Liver (tissue), 9 donors: ENCODE results near the gene RAD51B. TPM values are rescaled to one million over a fixed set of nuclear protein-coding genes. Genes with fewer than 3 reads are reported as not detected.

Experiments used
- DNase-seq: peaks from one replicate; pipeline ENCODE4 v3.0.0-alpha.2; 2017; ENCODE audit warnings: low spot score
- H3K27ac ChIP-seq, 2 donors: one replicate each; pipeline ENCODE4 v1.7.0; 2013; ENCODE audit warnings: inconsistent platforms in 2 of 2, low read length in 2 of 2, control low read depth in 1 of 2, low read depth in 1 of 2, mild to moderate bottlenecking in 1 of 2
- H3K27me3 ChIP-seq, 4 donors: one replicate each; pipeline versions ENCODE4 v1.6.1 to v1.7.0; 2013; ENCODE audit warnings: low read length in 3 of 4, inconsistent platforms in 1 of 4, mild to moderate bottlenecking in 1 of 4, moderate library complexity in 1 of 4; ENCODE audit not compliant: control insufficient read depth in 4 of 4, insufficient read depth in 4 of 4
- H3K36me3 ChIP-seq, 4 donors: one replicate each; pipeline versions ENCODE4 v1.6.1 to v1.7.0; 2013; ENCODE audit warnings: low read length in 3 of 4, mild to moderate bottlenecking in 3 of 4, low read depth in 1 of 4, moderate library complexity in 1 of 4; ENCODE audit not compliant: control insufficient read depth in 4 of 4, insufficient read depth in 3 of 4
- H3K4me1 ChIP-seq, 4 donors: one replicate each; pipeline versions ENCODE4 v1.6.1 to v1.7.0; 2013; ENCODE audit warnings: low read length in 3 of 4, mild to moderate bottlenecking in 3 of 4, moderate library complexity in 1 of 4; ENCODE audit not compliant: control insufficient read depth in 4 of 4, insufficient read depth in 4 of 4
- H3K4me3 ChIP-seq, 3 donors: one replicate each; pipeline versions ENCODE4 v1.6.1 to v1.7.0; 2013; ENCODE audit warnings: low read length in 3 of 3, control low read depth in 1 of 3, low read depth in 1 of 3, mild to moderate bottlenecking in 1 of 3
- H3K9ac ChIP-seq, 2 donors: one replicate each; pipeline ENCODE4 v1.7.0; 2013; ENCODE audit warnings: low read length in 2 of 2, mild to moderate bottlenecking in 2 of 2, moderate library complexity in 2 of 2, control low read depth in 1 of 2, low read depth in 1 of 2
- H3K9me3 ChIP-seq, 4 donors: one replicate each; pipeline versions ENCODE4 v1.6.1 to v1.7.0; 2013; ENCODE audit warnings: low read length in 3 of 4; ENCODE audit not compliant: control insufficient read depth in 4 of 4
- CTCF ChIP-seq: fragments of 150-350 bp; IDR thresholded peaks from 2 replicates; pipeline ENCODE4 v1.5.1; 2017; ENCODE audit warnings: improper control_type of control experiment, low read depth, low read length; ENCODE audit not compliant: missing input control
- EGR1 ChIP-seq, 2 donors: IDR thresholded peaks; 2 replicates each; pipeline ENCODE4 v1.6.1; 2016 to 2018; ENCODE audit warnings: antibody characterized with exemption in 2 of 2, low read depth in 2 of 2
- FOXA1 ChIP-seq: IDR thresholded peaks from 2 replicates; pipeline ENCODE4 v1.6.1; 2016; ENCODE audit warnings: antibody characterized with exemption
- FOXA2 ChIP-seq: IDR thresholded peaks from 2 replicates; pipeline ENCODE4 v1.6.1; 2016; ENCODE audit warnings: antibody characterized with exemption
- GABPA ChIP-seq, 2 donors: IDR thresholded peaks in 1 of 2; conservative IDR thresholded peaks in 1 of 2; 2 replicates each; pipeline ENCODE4 v1.6.1; 2016; ENCODE audit warnings: antibody characterized with exemption in 2 of 2, mild to moderate bottlenecking in 1 of 2, moderate library complexity in 1 of 2
- HNF4A ChIP-seq, 2 donors: conservative IDR thresholded peaks; 2 replicates each; pipeline ENCODE4 v1.6.1; 2016; ENCODE audit warnings: antibody characterized with exemption in 2 of 2, mild to moderate bottlenecking in 2 of 2
- HNF4G ChIP-seq: IDR thresholded peaks from 2 replicates; pipeline ENCODE4 v1.6.1; 2016; ENCODE audit warnings: antibody characterized with exemption
- JUND ChIP-seq, 2 donors: IDR thresholded peaks; 2 replicates each; pipeline ENCODE4 v1.6.1; 2016; ENCODE audit warnings: antibody characterized with exemption in 2 of 2
- NR2F2 ChIP-seq: IDR thresholded peaks from 2 replicates; pipeline ENCODE4 v1.6.1; 2016; ENCODE audit warnings: antibody characterized with exemption
- RAD21 ChIP-seq, 2 donors: IDR thresholded peaks; 2 replicates each; pipeline ENCODE4 v1.6.1; 2016; ENCODE audit warnings: antibody characterized with exemption in 2 of 2, mild to moderate bottlenecking in 2 of 2
- REST ChIP-seq: IDR thresholded peaks from 2 replicates; pipeline ENCODE4 v1.6.1; 2016; ENCODE audit warnings: antibody characterized with exemption, mild to moderate bottlenecking
- RXRA ChIP-seq, 2 donors: IDR thresholded peaks; 2 replicates each; pipeline ENCODE4 v1.6.1; 2017 to 2018; ENCODE audit warnings: antibody characterized with exemption in 2 of 2, mild to moderate bottlenecking in 1 of 2
- SP1 ChIP-seq: IDR thresholded peaks from 2 replicates; pipeline ENCODE4 v1.6.1; 2018; ENCODE audit warnings: antibody characterized with exemption, mild to moderate bottlenecking
- TAF1 ChIP-seq: conservative IDR thresholded peaks from 2 replicates; pipeline ENCODE4 v1.6.1; 2016; ENCODE audit warnings: antibody characterized with exemption, mild to moderate bottlenecking
- YY1 ChIP-seq: IDR thresholded peaks from 2 replicates; pipeline ENCODE4 v1.6.1; 2016; ENCODE audit warnings: antibody characterized with exemption, mild to moderate bottlenecking
- ZBTB33 ChIP-seq: IDR thresholded peaks from 2 replicates; pipeline ENCODE4 v1.6.1; 2016; ENCODE audit warnings: antibody characterized with exemption
- WGBS: extraction: QIAGEN DNeasy Blood & Tissue Kit; methylation state at CpG from one replicate; pipeline ENCODE4 v1.1.7; 2013; 5-methylcytosine and 5-hydroxymethylcytosine counted together
- polyA plus RNA-seq, 2 donors: library from polyadenylated mRNA; stranded (reverse) in 1 of 2; unstranded in 1 of 2; fragments of 200-250 nt in 1 of 2; fragments of >200 nt in 1 of 2; fragmentation: Nextera tagmentation in 1 of 2; extraction: Ambion mirVana in 1 of 2; gene quantifications; one replicate each; pipeline versions ENCODE4 v1.2.1 to v1.2.3, GENCODE V29; 2013 to 2015
- total RNA-seq, 2 donors: library from RNA; depleted of rRNA; stranded (reverse); fragments of >200 nt; gene quantifications; one replicate each; pipeline ENCODE4 v1.2.3, GENCODE V29; 2014
- TF ChIP-seq, protein P1 (sequence below): IDR thresholded peaks from 2 replicates; pipeline ENCODE4 v1.6.1; 2016; ENCODE audit warnings: antibody characterized with exemption
- TF ChIP-seq, protein P2 (sequence below): IDR thresholded peaks from 2 replicates; pipeline ENCODE4 v1.6.1; 2016; ENCODE audit warnings: antibody characterized with exemption
- donor health status: healthy.
- donor health status: healthy.
- donor health status: healthy.
- donor health status: healthy.
- donor health status: healthy.

The RAD51B gene
- total and polyA plus RNA-seq, 4 donors = 0.81 to 12.9 (median 2.4) TPM

- no peak for DNase-seq
- Histone ChIP-seq H3K36me3 (no peaks in the 10 kb centered on the region), H3K9me3 (no peaks in the 10 kb centered on the region), H3K27ac (peak overlapping the region; percentile 16 to 49), H3K9ac (no peak overlapping the region), H3K27me3 (no peaks in the 10 kb centered on the region), H3K4me3 (no peak overlapping the region), H3K4me1 (peaks cover 0 to 15% (median 8%) of the 10 kb centered on the region in 4 donors)
- TF ChIP-seq EGR1 (IDR thresholded peaks at IDR 0.05; ENCODE audit: low read depth in 2 of 2) (no peak), NR2F2 (no peak), YY1 (no peak), HNF4A (conservative IDR thresholded peaks at IDR 0.05) (no peak), GABPA (IDR thresholded peaks at IDR 0.05 in 1 of 2, conservative IDR thresholded peaks at IDR 0.05 in 1 of 2) (no peak), RAD21 (IDR thresholded peaks at IDR 0.05) (no peak), RXRA (IDR thresholded peaks at IDR 0.05) (no peak), SP1 (no peak), FOXA1 (no peak), FOXA2 (no peak), REST (no peak), TAF1 (no peak), HNF4G (no peak), CTCF (no peak), ZBTB33 (no peak), JUND (IDR thresholded peaks at IDR 0.05) (no peak)
- TF ChIP-seq, protein P1, sequence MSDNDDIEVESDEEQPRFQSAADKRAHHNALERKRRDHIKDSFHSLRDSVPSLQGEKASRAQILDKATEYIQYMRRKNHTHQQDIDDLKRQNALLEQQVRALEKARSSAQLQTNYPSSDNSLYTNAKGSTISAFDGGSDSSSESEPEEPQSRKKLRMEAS = no peak
- TF ChIP-seq, protein P2, sequence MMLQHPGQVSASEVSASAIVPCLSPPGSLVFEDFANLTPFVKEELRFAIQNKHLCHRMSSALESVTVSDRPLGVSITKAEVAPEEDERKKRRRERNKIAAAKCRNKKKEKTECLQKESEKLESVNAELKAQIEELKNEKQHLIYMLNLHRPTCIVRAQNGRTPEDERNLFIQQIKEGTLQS = no peak
- 94% methylated on average over 3 of the region's 3 CpGs for WGBS
These were observed 459.8 kb downstream of the RAD51B start for GRCh38 chr14:68279437-68279720.
